Tibial artery (tissue), 4 donors: ENCODE results near the gene EXTL1.

Experiments used
- DNase-seq, 2 donors: peaks; one replicate each; pipeline ENCODE4 v3.0.0-alpha.2; 2019
- H3K27ac ChIP-seq, 2 donors: fragments of 200-600 bp; sonication (generic) in 1 of 2; 1 replicate in 1 of 2; 2 replicates in 1 of 2; pipeline ENCODE4 v1.5.1; 2018 to 2019; ENCODE audit warnings: mild to moderate bottlenecking in 1 of 2
- H3K27me3 ChIP-seq, 2 donors: fragments of 200-600 bp; sonication (generic) in 1 of 2; one replicate each; pipeline versions ENCODE4 v1.5.1 to v1.6.0; 2016 to 2019
- H3K36me3 ChIP-seq, 3 donors: fragments of 200-600 bp; sonication (generic) in 2 of 3; one replicate each; pipeline ENCODE4 v1.5.1; 2016 to 2019; ENCODE audit warnings: mild to moderate bottlenecking in 2 of 3
- H3K4me1 ChIP-seq, 4 donors: fragments of 200-600 bp; sonication (generic) in 2 of 4; 1 replicate in 3 of 4; 2 replicates in 1 of 4; pipeline ENCODE4 v1.5.1; 2016 to 2019
- H3K4me3 ChIP-seq, 2 donors: fragments of 200-600 bp; sonication (generic) in 1 of 2; 1 replicate in 1 of 2; 2 replicates in 1 of 2; pipeline ENCODE4 v1.5.1; 2018 to 2019; ENCODE audit warnings: mild to moderate bottlenecking in 2 of 2
- H3K9me3 ChIP-seq, 3 donors: fragments of 200-600 bp; sonication (generic) in 1 of 3; one replicate each; pipeline ENCODE4 v1.5.1; 2016 to 2019
- intact Hi-C: fragments of 100-400 bp; cut with DNase I; formaldehyde crosslinking; loops from one replicate; pipeline ENCODE4 v1.15.0; 2023; ENCODE audit warnings: low total_unique reads
- TF ChIP-seq, protein P1 (sequence below), 2 experiments: fragments of 200-600 bp in 1 of 2; fragments of 450-650 bp in 1 of 2; IDR thresholded peaks; one replicate each; pipeline ENCODE4 v1.5.1; 2017 to 2019; ENCODE audit warnings: antibody characterized with exemption in 2 of 2, mild to moderate bottlenecking in 1 of 2, moderate library complexity in 1 of 2

Gene EXTL1

DNA sequence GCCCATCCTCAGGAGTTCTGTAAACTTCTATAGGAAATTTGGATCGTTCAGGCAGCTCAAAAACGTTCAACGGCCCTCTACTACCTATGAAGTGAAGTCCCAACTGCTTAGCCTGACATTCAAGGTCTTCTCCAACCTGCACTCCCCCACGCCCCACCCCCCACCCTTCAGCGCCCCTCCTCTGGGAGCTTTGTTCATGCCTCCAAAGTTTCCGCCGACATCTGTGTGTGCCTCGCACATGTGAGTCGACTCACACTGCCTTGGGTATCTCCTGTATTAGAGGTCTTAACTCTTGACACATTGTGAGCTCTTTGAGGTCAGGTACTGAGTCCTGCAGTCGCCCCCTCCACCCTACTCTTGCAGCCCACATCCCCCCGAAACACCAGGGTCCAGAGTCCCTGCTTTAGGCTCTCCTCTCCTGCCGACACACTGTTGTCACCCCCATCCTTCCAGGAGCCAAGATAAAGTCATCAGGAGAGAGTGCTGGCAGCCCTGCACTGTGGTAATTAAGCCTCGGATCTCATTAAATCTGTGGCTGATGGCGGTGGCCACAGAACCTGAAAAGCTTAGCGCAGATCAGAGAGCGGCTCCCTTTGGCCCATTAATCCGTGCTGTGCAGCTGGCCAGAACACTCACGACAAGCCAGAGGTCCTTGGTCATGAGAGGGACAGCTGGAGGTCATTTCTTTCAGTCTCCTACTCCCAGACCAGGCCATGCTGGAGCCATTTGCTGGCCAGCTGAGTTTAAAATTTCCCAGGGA, 22.4 kb upstream of the EXTL1 start:
- H3K4me1 ChIP-seq = peaks cover 0 to 20% (median 11%) of the 10 kb centered on the region in 4 donors

DNA sequence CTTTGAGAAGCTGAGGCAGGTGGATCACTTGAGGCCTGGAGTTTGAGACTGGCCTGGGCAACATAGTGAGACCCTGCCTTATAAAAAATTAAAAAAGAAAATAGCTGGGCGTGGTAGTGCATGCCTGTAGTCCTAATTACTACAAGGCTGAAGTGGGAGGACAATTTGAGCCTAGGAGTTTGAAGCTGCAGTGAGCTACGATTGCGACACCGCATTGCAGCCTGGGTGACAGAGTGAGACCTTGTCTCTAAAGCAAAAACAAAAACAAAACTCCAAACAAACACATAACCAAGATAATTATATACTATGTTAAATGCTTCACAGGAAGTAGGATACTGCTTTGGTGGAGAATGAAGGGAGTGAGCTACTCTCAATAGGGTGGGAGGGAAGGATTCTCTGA, 18.3 kb upstream of the EXTL1 start:
- peak in 1 of 2 donors; percentile 1 for DNase-seq
- H3K9me3 ChIP-seq = no peaks in the 10 kb centered on the region
- H3K27me3 ChIP-seq = peaks cover 0 to 20% of the 10 kb centered on the region in 2 donors
- no peak overlapping the region for H3K4me3 ChIP-seq
- no peaks in the 10 kb centered on the region for H3K36me3 ChIP-seq
- H3K27ac ChIP-seq = no peak overlapping the region
- H3K4me1 ChIP-seq = peaks cover 0 to 18% (median 4%) of the 10 kb centered on the region in 4 donors
- TF ChIP-seq, protein P1, sequence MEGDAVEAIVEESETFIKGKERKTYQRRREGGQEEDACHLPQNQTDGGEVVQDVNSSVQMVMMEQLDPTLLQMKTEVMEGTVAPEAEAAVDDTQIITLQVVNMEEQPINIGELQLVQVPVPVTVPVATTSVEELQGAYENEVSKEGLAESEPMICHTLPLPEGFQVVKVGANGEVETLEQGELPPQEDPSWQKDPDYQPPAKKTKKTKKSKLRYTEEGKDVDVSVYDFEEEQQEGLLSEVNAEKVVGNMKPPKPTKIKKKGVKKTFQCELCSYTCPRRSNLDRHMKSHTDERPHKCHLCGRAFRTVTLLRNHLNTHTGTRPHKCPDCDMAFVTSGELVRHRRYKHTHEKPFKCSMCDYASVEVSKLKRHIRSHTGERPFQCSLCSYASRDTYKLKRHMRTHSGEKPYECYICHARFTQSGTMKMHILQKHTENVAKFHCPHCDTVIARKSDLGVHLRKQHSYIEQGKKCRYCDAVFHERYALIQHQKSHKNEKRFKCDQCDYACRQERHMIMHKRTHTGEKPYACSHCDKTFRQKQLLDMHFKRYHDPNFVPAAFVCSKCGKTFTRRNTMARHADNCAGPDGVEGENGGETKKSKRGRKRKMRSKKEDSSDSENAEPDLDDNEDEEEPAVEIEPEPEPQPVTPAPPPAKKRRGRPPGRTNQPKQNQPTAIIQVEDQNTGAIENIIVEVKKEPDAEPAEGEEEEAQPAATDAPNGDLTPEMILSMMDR (IDR thresholded peaks at IDR 0.05) = no peak
- intact Hi-C loops = no loop called here

More for the DNA sequence above, 22.4 kb upstream of the EXTL1 start:
- H3K27ac ChIP-seq = no peak overlapping the region
- no peaks in the 10 kb centered on the region for H3K27me3 ChIP-seq
- intact Hi-C loops = loop anchor here (5.0 to 10.0 kb wide), 2 partner anchors 177 to 384 kb away; partner anchors contain the start of gene MAN1C1
- TF ChIP-seq, protein P1 (IDR thresholded peaks at IDR 0.05) = no peak
- H3K9me3 ChIP-seq = no peaks in the 10 kb centered on the region
- no peak overlapping the region for H3K4me3 ChIP-seq
- H3K36me3 ChIP-seq = no peaks in the 10 kb centered on the region
- no peak for DNase-seq

DNA sequence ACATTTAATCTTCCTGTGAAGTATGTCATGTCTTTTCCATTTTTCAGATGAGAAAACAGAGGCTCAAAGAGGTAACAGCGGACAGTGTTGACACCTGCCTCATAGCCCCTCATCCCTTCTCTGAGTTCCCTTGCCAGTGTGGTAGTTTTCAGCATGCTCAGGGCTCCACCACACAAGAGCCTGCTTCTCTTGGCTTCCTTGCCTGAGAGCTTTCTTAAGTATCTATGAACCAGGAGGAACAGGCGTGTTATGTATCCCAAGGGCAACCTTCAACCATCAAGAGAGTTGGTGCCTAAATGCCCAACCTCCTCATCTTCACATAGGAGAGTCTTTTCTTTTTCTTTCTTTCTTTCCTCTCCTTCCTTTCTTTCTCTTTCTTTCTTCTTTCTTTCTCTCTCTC, 17.8 kb upstream of the EXTL1 start:
- intact Hi-C loops = no loop called here
- peaks cover 0 to 14% (median 1%) of the 10 kb centered on the region in 4 donors for H3K4me1 ChIP-seq
- no peak overlapping the region for H3K27ac ChIP-seq
- H3K4me3 ChIP-seq = no peak overlapping the region
- H3K36me3 ChIP-seq = no peaks in the 10 kb centered on the region
- no peak for DNase-seq
- TF ChIP-seq, protein P1 (IDR thresholded peaks at IDR 0.05) = no peak
- peaks cover 0 to 20% of the 10 kb centered on the region in 2 donors for H3K27me3 ChIP-seq
- no peaks in the 10 kb centered on the region for H3K9me3 ChIP-seq

DNA sequence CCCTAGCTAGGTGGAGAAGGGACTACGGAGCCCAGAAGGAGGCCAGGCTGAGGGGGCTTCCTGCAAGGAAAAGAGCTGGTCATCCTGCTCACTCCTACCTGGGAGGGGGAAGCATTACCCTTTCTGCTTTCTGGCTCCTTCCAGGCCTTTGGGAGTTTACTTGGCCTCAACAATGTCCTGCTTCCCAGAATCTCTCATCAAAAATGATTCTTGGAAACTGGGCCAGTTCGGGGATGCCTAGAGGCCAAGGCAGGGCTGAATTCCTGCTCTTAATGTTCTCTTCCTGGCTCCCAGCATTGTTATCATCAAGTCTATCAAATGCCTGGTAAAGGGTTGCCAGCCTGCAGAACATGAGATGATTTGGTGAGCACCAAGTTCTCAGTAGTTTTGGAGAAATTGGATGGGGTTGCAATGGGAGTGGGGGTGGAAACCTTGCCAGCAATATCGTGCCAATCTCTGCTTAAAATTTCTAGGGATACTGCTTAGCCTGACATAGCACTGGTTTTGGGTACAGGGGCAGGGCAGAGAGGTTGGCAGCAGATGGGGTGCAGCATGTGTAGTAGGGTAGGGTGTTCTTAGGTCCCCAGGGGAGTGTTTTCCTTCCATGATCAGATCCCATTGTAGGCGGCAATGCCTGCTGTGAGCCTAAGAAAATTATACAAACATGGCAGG, 16.0 kb upstream of the EXTL1 start:
- H3K4me3 ChIP-seq = no peak overlapping the region
- H3K36me3 ChIP-seq = no peaks in the 10 kb centered on the region
- H3K9me3 ChIP-seq = no peaks in the 10 kb centered on the region
- no peak for DNase-seq
- H3K27ac ChIP-seq = no peak overlapping the region
- TF ChIP-seq, protein P1 (IDR thresholded peaks at IDR 0.05) = no peak
- intact Hi-C loops = no loop called here
- H3K27me3 ChIP-seq = peaks cover 0 to 20% of the 10 kb centered on the region in 2 donors
- peaks cover 0 to 12% (median 1%) of the 10 kb centered on the region in 4 donors for H3K4me1 ChIP-seq

DNA sequence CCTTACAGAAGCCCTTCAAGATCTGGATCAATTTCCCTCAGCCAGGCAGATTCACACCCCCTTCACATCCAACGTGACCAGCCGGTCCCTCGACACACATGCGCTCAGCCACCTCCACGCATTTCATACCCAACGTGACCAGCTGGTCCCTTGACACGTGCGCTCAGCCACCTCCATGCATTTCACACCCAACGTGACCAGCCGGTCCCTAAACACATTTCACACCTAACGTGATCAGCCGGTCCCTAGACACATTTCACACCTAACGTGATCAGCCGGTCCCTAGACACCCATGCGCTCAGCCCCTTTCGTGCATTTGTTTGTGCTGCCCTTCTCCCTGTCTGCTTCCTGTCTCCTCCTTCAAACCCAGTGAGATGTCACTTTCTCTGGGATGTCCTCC, 14.9 kb upstream of the EXTL1 start:
- Histone ChIP-seq H3K9me3 (no peaks in the 10 kb centered on the region), H3K27me3 (peaks cover 0 to 20% of the 10 kb centered on the region in 2 donors), H3K4me3 (no peak overlapping the region), H3K27ac (no peak overlapping the region), H3K36me3 (no peaks in the 10 kb centered on the region), H3K4me1 (peaks cover 0 to 12% (median 1%) of the 10 kb centered on the region in 4 donors)
- intact Hi-C loops = no loop called here
- TF ChIP-seq, protein P1 (IDR thresholded peaks at IDR 0.05) = no peak
- DNase-seq = no peak
